Esophagus muscularis mucosa (tissue), 3 donors: ENCODE measurements around the gene SS18L1.

Experiments
- CTCF ChIP-seq, 3 experiments: fragments of 200-600 bp in 2 of 3; fragments of 450-650 bp in 1 of 3; sonication (generic) in 2 of 3; IDR thresholded peaks; one replicate each; pipeline ENCODE4 v1.5.1; 2017 to 2019; ENCODE audit warnings: antibody characterized with exemption in 3 of 3, mild to moderate bottlenecking in 2 of 3, moderate library complexity in 1 of 3
- POLR2A ChIP-seq: fragments of 450-650 bp; IDR thresholded peaks from one replicate; pipeline ENCODE4 v1.6.1; 2017; ENCODE audit warnings: antibody characterized with exemption, moderate library complexity, mild to moderate bottlenecking, low read depth

- no peak for TF ChIP-seq CTCF (IDR thresholded peaks at IDR 0.05)
- TF ChIP-seq POLR2A, result no peak
These were observed 23.8 kb upstream of the SS18L1 start for GRCh38 chr20:62119591-62120364.
